NT2/D1 (cell line): ENCODE data around the gene STRN3.

Experiments
- SUZ12 ChIP-seq: IDR thresholded peaks from 2 replicates; pipeline ENCODE4 v1.6.1; 2011; ENCODE audit not compliant: insufficient read length, insufficient read depth; ENCODE audit errors: extremely low read depth
- YY1 ChIP-seq: IDR thresholded peaks from 2 replicates; pipeline ENCODE4 v1.6.1; 2011; ENCODE audit not compliant: insufficient read length, insufficient read depth
- ZNF274 ChIP-seq: IDR thresholded peaks from 2 replicates; pipeline ENCODE4 v1.6.1; 2011; ENCODE audit warnings: mild to moderate bottlenecking, low read depth, low read length

- TF ChIP-seq SUZ12 (no peak), YY1 (no peak), ZNF274 (no peak)
These were observed 30.9 kb upstream of the STRN3 start for GRCh38 chr14:31057035-31057434.
